SK-N-SH treated with all-trans-retinoic acid at 6 μM for 48 hours (cell line): ENCODE measurements around the gene OBSCN.

Experiments used
- ATAC-seq: fragments of 200-7000 bp; cut with Tn5 transposase; 3 replicates; pipeline ENCODE4 v1.9.1; 2020; ENCODE audit warnings: mild to moderate bottlenecking, moderate library complexity
- ARNTL ChIP-seq: fragments of 450-650 bp; formaldehyde crosslinking; IDR thresholded peaks from 2 replicates; pipeline ENCODE4 v1.5.0; 2020; ENCODE audit warnings: low read depth, mild to moderate bottlenecking, moderate library complexity, borderline replicate concordance
- BACH2 ChIP-seq: fragments of 250-450 bp; sonication (Bioruptor Pico); IDR thresholded peaks from 2 replicates; pipeline ENCODE4 v1.9.0; 2021; ENCODE audit warnings: mild to moderate bottlenecking, borderline replicate concordance
- CSRNP3 ChIP-seq: fragments of 250-450 bp; sonication (Bioruptor Pico); IDR thresholded peaks from 2 replicates; pipeline ENCODE4 v1.5.1; 2021; ENCODE audit warnings: mild to moderate bottlenecking, moderate library complexity
- ESRRG ChIP-seq: fragments of 250-450 bp; sonication (Bioruptor Pico); IDR thresholded peaks from 2 replicates; pipeline ENCODE4 v1.6.1; 2021; ENCODE audit warnings: mild to moderate bottlenecking
- OSR1 ChIP-seq: fragments of 250-450 bp; sonication (Bioruptor Pico); IDR thresholded peaks from 2 replicates; pipeline ENCODE4 v1.8.0; 2022; ENCODE audit warnings: moderate library complexity, mild to moderate bottlenecking, inconsistent platforms
- PPARA ChIP-seq: fragments of 250-450 bp; sonication (Bioruptor Pico); IDR thresholded peaks from 2 replicates; pipeline ENCODE4 v1.5.0; 2020; ENCODE audit warnings: mild to moderate bottlenecking, borderline replicate concordance
- RARB ChIP-seq: fragments of 250-450 bp; sonication (Bioruptor Pico); IDR thresholded peaks from 2 replicates; pipeline ENCODE4 v1.8.0; 2021; ENCODE audit warnings: mild to moderate bottlenecking, moderate library complexity
- SNAI2 ChIP-seq: fragments of 250-450 bp; sonication (Bioruptor Pico); IDR thresholded peaks from 2 replicates; pipeline ENCODE4 v1.5.0; 2020; ENCODE audit warnings: mild to moderate bottlenecking, moderate library complexity
- TCF4 ChIP-seq: fragments of 250-450 bp; sonication (Bioruptor Pico); IDR thresholded peaks from 2 replicates; pipeline ENCODE4 v1.8.0; 2021; ENCODE audit warnings: mild to moderate bottlenecking, moderate library complexity, borderline replicate concordance
- TOX ChIP-seq: fragments of 250-450 bp; sonication (Bioruptor Pico); IDR thresholded peaks from 2 replicates; pipeline ENCODE4 v1.8.0; 2021; ENCODE audit warnings: mild to moderate bottlenecking, moderate library complexity, borderline replicate concordance
- ZC3H10 ChIP-seq: fragments of 250-450 bp; sonication (Bioruptor Pico); IDR thresholded peaks from 2 replicates; pipeline ENCODE4 v1.5.1; 2021; ENCODE audit warnings: mild to moderate bottlenecking, moderate library complexity
- ZFP3 ChIP-seq: fragments of 250-450 bp; sonication (Bioruptor Pico); IDR thresholded peaks from 2 replicates; pipeline ENCODE4 v1.5.0; 2020; ENCODE audit warnings: mild to moderate bottlenecking, moderate library complexity
- ZFP30 ChIP-seq: fragments of 450-650 bp; formaldehyde crosslinking; IDR thresholded peaks from 2 replicates; pipeline ENCODE4 v1.5.0; 2022; ENCODE audit warnings: mild to moderate bottlenecking, moderate library complexity
- ZNF565 ChIP-seq: fragments of 450-650 bp; formaldehyde crosslinking; conservative IDR thresholded peaks from 2 replicates; pipeline ENCODE4 v1.5.0; 2020; ENCODE audit warnings: low read depth, mild to moderate bottlenecking, moderate library complexity
- ZNF70 ChIP-seq: fragments of 450-650 bp; formaldehyde crosslinking; IDR thresholded peaks from 2 replicates; pipeline ENCODE4 v1.5.0; 2020; ENCODE audit warnings: mild to moderate bottlenecking, moderate library complexity
- ZNF8 ChIP-seq: fragments of 450-650 bp; formaldehyde crosslinking; IDR thresholded peaks from 2 replicates; pipeline ENCODE4 v1.5.0; 2020; ENCODE audit warnings: mild to moderate bottlenecking, moderate library complexity
- TF ChIP-seq, protein P1 (sequence below): fragments of 250-450 bp; sonication (Bioruptor Pico); IDR thresholded peaks from 2 replicates; pipeline ENCODE4 v1.5.0; 2020; ENCODE audit warnings: mild to moderate bottlenecking, moderate library complexity
- TF ChIP-seq, protein P2 (sequence below): fragments of 250-450 bp; sonication (Bioruptor Pico); IDR thresholded peaks from 2 replicates; pipeline ENCODE4 v1.8.0; 2021; ENCODE audit warnings: low read depth, mild to moderate bottlenecking, moderate library complexity, borderline replicate concordance
- TF ChIP-seq, protein P3 (sequence below): fragments of 250-450 bp; sonication (Bioruptor Pico); IDR thresholded peaks from 2 replicates; pipeline ENCODE4 v1.8.0; 2020; ENCODE audit warnings: mild to moderate bottlenecking, moderate library complexity, borderline replicate concordance
- TF ChIP-seq, protein P4 (sequence below): fragments of 250-450 bp; sonication (Bioruptor Pico); IDR thresholded peaks from 2 replicates; pipeline ENCODE4 v1.5.1; 2020; ENCODE audit warnings: low read depth, mild to moderate bottlenecking, moderate library complexity

OBSCN gene

GRCh38 chr1:228344631-228345072 lies 136.8 kb downstream of the OBSCN start:
- no peak for ATAC-seq
- no peak for TF ChIP-seq ZC3H10 (CRISPR knock-in tag)

- TF ChIP-seq TCF4 (CRISPR knock-in tag) (no peak), SNAI2 (CRISPR knock-in tag) (no peak), OSR1 (CRISPR knock-in tag) (no peak)
- TF ChIP-seq, all 23 proteins: peak for 0
- no peak for ATAC-seq
Observed at GRCh38 chr1:228345201-228345930, 137.5 kb downstream of the OBSCN start.

DNA sequence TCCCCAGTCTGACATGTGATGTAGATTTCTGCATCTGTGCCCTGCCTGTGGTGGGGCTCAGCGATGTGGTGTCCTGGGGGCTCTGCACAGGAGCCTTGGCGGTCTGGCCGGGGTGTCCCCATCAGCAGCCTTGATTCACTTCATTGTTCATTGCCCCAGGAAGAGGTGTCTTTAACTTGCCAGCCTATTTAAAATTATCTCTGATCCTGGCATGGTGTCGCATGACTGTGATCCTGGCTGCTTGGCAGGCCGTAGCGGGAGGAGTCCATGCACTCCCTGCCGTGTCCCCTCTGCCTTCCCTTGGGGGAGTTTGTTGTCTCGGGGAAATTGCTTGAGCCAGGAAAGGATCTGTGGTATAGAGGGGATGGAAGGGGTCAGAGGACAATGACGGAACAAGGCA lies 138.9 kb downstream of the OBSCN start:
- ATAC-seq = no peak
- TF ChIP-seq, protein P1, sequence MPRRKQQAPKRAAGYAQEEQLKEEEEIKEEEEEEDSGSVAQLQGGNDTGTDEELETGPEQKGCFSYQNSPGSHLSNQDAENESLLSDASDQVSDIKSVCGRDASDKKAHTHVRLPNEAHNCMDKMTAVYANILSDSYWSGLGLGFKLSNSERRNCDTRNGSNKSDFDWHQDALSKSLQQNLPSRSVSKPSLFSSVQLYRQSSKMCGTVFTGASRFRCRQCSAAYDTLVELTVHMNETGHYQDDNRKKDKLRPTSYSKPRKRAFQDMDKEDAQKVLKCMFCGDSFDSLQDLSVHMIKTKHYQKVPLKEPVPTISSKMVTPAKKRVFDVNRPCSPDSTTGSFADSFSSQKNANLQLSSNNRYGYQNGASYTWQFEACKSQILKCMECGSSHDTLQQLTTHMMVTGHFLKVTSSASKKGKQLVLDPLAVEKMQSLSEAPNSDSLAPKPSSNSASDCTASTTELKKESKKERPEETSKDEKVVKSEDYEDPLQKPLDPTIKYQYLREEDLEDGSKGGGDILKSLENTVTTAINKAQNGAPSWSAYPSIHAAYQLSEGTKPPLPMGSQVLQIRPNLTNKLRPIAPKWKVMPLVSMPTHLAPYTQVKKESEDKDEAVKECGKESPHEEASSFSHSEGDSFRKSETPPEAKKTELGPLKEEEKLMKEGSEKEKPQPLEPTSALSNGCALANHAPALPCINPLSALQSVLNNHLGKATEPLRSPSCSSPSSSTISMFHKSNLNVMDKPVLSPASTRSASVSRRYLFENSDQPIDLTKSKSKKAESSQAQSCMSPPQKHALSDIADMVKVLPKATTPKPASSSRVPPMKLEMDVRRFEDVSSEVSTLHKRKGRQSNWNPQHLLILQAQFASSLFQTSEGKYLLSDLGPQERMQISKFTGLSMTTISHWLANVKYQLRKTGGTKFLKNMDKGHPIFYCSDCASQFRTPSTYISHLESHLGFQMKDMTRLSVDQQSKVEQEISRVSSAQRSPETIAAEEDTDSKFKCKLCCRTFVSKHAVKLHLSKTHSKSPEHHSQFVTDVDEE (CRISPR knock-in tag) = no peak
- TF ChIP-seq, protein P2, sequence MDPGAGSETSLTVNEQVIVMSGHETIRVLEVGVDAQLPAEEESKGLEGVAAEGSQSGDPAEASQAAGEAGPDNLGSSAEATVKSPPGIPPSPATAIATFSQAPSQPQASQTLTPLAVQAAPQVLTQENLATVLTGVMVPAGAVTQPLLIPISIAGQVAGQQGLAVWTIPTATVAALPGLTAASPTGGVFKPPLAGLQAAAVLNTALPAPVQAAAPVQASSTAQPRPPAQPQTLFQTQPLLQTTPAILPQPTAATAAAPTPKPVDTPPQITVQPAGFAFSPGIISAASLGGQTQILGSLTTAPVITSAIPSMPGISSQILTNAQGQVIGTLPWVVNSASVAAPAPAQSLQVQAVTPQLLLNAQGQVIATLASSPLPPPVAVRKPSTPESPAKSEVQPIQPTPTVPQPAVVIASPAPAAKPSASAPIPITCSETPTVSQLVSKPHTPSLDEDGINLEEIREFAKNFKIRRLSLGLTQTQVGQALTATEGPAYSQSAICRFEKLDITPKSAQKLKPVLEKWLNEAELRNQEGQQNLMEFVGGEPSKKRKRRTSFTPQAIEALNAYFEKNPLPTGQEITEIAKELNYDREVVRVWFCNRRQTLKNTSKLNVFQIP (CRISPR knock-in tag) = no peak
- TF ChIP-seq ZNF8 (no peak), ESRRG (CRISPR knock-in tag) (no peak), ZNF70 (CRISPR knock-in tag) (no peak), BACH2 (no peak), ZFP30 (no peak), TOX (CRISPR knock-in tag) (no peak), ZNF565 (CRISPR knock-in tag) (no peak), PPARA (CRISPR knock-in tag) (no peak), CSRNP3 (CRISPR knock-in tag) (no peak), SNAI2 (CRISPR knock-in tag) (no peak), RARB (CRISPR knock-in tag) (no peak), ZFP3 (CRISPR knock-in tag) (no peak), ZC3H10 (CRISPR knock-in tag) (no peak), ARNTL (CRISPR knock-in tag) (no peak)
- TF ChIP-seq, protein P3, sequence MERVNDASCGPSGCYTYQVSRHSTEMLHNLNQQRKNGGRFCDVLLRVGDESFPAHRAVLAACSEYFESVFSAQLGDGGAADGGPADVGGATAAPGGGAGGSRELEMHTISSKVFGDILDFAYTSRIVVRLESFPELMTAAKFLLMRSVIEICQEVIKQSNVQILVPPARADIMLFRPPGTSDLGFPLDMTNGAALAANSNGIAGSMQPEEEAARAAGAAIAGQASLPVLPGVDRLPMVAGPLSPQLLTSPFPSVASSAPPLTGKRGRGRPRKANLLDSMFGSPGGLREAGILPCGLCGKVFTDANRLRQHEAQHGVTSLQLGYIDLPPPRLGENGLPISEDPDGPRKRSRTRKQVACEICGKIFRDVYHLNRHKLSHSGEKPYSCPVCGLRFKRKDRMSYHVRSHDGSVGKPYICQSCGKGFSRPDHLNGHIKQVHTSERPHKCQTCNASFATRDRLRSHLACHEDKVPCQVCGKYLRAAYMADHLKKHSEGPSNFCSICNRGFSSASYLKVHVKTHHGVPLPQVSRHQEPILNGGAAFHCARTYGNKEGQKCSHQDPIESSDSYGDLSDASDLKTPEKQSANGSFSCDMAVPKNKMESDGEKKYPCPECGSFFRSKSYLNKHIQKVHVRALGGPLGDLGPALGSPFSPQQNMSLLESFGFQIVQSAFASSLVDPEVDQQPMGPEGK (CRISPR knock-in tag) = no peak
- TF ChIP-seq, protein P4, sequence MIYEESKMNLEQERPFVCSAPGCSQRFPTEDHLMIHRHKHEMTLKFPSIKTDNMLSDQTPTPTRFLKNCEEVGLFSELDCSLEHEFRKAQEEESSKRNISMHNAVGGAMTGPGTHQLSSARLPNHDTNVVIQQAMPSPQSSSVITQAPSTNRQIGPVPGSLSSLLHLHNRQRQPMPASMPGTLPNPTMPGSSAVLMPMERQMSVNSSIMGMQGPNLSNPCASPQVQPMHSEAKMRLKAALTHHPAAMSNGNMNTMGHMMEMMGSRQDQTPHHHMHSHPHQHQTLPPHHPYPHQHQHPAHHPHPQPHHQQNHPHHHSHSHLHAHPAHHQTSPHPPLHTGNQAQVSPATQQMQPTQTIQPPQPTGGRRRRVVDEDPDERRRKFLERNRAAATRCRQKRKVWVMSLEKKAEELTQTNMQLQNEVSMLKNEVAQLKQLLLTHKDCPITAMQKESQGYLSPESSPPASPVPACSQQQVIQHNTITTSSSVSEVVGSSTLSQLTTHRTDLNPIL (CRISPR knock-in tag) = no peak
